Caco-2 (cell line): ENCODE measurements around the gene ERCC6. TPM values are rescaled to one million over a fixed set of nuclear protein-coding genes. Genes with fewer than 3 reads are reported as not detected.

Source experiments
- BruUV-seq: library from RNA; stranded (reverse); fragments of 400-500 nt; replicated peaks from 2 replicates; lab custom pipeline; 2021; lab: Mats Ljungman, UMichigan
- CTCF ChIA-PET: fragments of 300-600 bp; sonication (Branson Sonifier 250); formaldehyde crosslinking; loops from one replicate; lab custom pipeline; 2022; ENCODE audit warnings: antibody characterized with exemption; lab: Charles Lee
- POLR2A ChIA-PET: fragments of 300-600 bp; sonication (Branson Sonifier 250); formaldehyde crosslinking; loops from one replicate; lab custom pipeline; 2022; ENCODE audit warnings: antibody characterized with exemption; lab: Charles Lee
- DNase-seq, 2 experiments: peaks; one replicate each; pipeline versions ENCODE4 v3.0.0 to v3.0.0-alpha.2; 2020 to 2022
- H3K27me3 ChIP-seq: replicated peaks from 2 replicates; pipeline ENCODE4 v1.6.0; 2011; ENCODE audit warnings: low read length; ENCODE audit not compliant: control insufficient read depth, insufficient read depth
- H3K36me3 ChIP-seq: 2 replicates; pipeline ENCODE4 v1.5.1; 2011; ENCODE audit warnings: low read length; ENCODE audit not compliant: control insufficient read depth, insufficient read depth
- H3K4me1 ChIP-seq: fragments of 250-450 bp; sonication (Bioruptor Pico); 2 replicates; pipeline ENCODE4 v1.5.1; 2020; ENCODE audit warnings: mild to moderate bottlenecking
- H3K4me3 ChIP-seq: 2 replicates; pipeline ENCODE4 v1.5.1; 2011; ENCODE audit warnings: low read depth, mild to moderate bottlenecking, control low read depth, low read length
- H3K9me3 ChIP-seq: fragments of 250-450 bp; sonication (Bioruptor Pico); 2 replicates; pipeline ENCODE4 v1.5.1; 2020; ENCODE audit warnings: mild to moderate bottlenecking, moderate library complexity
- H3K27ac Mint-ChIP-seq: one replicate; pipeline ENCODE4 v1.8.0; 2022; ENCODE audit warnings: mixed read lengths; ENCODE audit not compliant: unreplicated experiment
- H3K27me3 Mint-ChIP-seq: one replicate; pipeline ENCODE4 v1.8.0; 2022; ENCODE audit warnings: mixed read lengths; ENCODE audit not compliant: insufficient read depth, unreplicated experiment
- H3K36me3 Mint-ChIP-seq: one replicate; pipeline ENCODE4 v1.8.0; 2022; ENCODE audit warnings: mild to moderate bottlenecking, mixed read lengths; ENCODE audit not compliant: insufficient read depth, unreplicated experiment
- H3K4me1 Mint-ChIP-seq: one replicate; pipeline ENCODE4 v1.8.0; 2022; ENCODE audit warnings: low read depth, mixed read lengths; ENCODE audit not compliant: unreplicated experiment
- H3K4me3 Mint-ChIP-seq: one replicate; pipeline ENCODE4 v1.8.0; 2022; ENCODE audit warnings: mild to moderate bottlenecking, moderate library complexity, mixed read lengths; ENCODE audit not compliant: unreplicated experiment
- H3K9me3 Mint-ChIP-seq: one replicate; pipeline ENCODE4 v1.8.0; 2022; ENCODE audit warnings: mixed read lengths; ENCODE audit not compliant: unreplicated experiment
- intact Hi-C: fragments of 100-400 bp; cut with micrococcal nuclease; formaldehyde crosslinking; loops from one replicate; pipeline ENCODE4 v1.10.0; 2022; ENCODE audit not compliant: unreplicated experiment
- total RNA-seq: library from RNA; stranded (reverse); gene quantifications from 2 replicates; pipeline ENCODE4 v1.2.3, GENCODE V29; 2022
- TF ChIP-seq, protein P1 (sequence below), 2 experiments: fragments of 200-600 bp in 1 of 2; IDR thresholded peaks; 1 replicate in 1 of 2; 2 replicates in 1 of 2; pipeline versions ENCODE4 v1.5.1 to v1.8.0; 2011 to 2022; ENCODE audit warnings: antibody characterized with exemption in 1 of 2, control low read depth in 1 of 2, inconsistent platforms in 1 of 2, low read depth in 1 of 2, low read length in 1 of 2, mild to moderate bottlenecking in 1 of 2, moderate library complexity in 1 of 2; ENCODE audit not compliant: insufficient read depth in 1 of 2, severe bottlenecking in 1 of 2, unreplicated experiment in 1 of 2

The ERCC6 gene
- total RNA-seq, 1 experiment from 2014 or later, result 30.2 TPM

DNA sequence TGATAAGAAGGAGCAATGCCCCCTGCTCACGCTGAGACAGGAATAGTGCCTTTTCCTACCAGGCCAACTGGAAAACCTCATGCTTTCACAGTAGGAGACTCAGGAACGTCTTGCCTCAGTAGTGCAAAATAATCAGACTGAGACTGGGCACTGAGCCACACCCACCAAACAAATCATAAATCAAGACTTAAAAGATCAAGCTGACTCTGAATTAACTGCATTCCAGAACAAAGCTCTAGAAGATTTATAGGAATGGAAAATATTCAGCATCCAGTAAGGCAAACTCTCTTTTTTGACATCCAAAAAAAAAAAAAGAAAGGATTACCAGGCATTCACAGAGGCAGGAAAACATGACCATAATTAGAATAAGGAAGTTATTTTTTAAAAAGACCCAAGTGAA lies 40.7 kb upstream of the ERCC6 start:
- H3K9me3 Mint-ChIP-seq, result no peaks in the 10 kb centered on the region
- TF ChIP-seq, protein P1, sequence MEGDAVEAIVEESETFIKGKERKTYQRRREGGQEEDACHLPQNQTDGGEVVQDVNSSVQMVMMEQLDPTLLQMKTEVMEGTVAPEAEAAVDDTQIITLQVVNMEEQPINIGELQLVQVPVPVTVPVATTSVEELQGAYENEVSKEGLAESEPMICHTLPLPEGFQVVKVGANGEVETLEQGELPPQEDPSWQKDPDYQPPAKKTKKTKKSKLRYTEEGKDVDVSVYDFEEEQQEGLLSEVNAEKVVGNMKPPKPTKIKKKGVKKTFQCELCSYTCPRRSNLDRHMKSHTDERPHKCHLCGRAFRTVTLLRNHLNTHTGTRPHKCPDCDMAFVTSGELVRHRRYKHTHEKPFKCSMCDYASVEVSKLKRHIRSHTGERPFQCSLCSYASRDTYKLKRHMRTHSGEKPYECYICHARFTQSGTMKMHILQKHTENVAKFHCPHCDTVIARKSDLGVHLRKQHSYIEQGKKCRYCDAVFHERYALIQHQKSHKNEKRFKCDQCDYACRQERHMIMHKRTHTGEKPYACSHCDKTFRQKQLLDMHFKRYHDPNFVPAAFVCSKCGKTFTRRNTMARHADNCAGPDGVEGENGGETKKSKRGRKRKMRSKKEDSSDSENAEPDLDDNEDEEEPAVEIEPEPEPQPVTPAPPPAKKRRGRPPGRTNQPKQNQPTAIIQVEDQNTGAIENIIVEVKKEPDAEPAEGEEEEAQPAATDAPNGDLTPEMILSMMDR (IDR thresholded peaks at IDR 0.05; ENCODE audit: insufficient read depth in 1 of 2, low read depth in 1 of 2, low read length in 1 of 2, severe bottlenecking in 1 of 2, unreplicated experiment in 1 of 2), result no peak
- Histone ChIP-seq H3K9me3 (peaks cover 3% of the 10 kb centered on the region; the same call in 1 of the 2 replicates), H3K36me3 (no peaks in the 10 kb centered on the region), H3K4me1 (peaks cover 10% of the 10 kb centered on the region), H3K4me3 (no peak overlapping the region), H3K27me3 (no peaks in the 10 kb centered on the region)
- no peak for DNase-seq
- H3K27ac Mint-ChIP-seq, result no peak overlapping the region
- intact Hi-C loops, result no loop called here
- CTCF ChIA-PET, result interaction anchor here (1.1 kb wide), 1 partner anchor 41 kb away, joined by 6 read pairs; the partner anchor contains the start of gene ERCC6
- no TSS peak for BruUV-seq
- peaks cover 3% of the 10 kb centered on the region for H3K27me3 Mint-ChIP-seq
- POLR2A ChIA-PET, result interaction anchor here (0.6 kb wide), 1 partner anchor 41 kb away, joined by 4 read pairs; the partner anchor contains the start of gene ERCC6
- H3K4me1 Mint-ChIP-seq, result peaks cover 16% of the 10 kb centered on the region
- peak overlapping the region; percentile 1 for H3K4me3 Mint-ChIP-seq
- H3K36me3 Mint-ChIP-seq, result no peaks in the 10 kb centered on the region

DNA sequence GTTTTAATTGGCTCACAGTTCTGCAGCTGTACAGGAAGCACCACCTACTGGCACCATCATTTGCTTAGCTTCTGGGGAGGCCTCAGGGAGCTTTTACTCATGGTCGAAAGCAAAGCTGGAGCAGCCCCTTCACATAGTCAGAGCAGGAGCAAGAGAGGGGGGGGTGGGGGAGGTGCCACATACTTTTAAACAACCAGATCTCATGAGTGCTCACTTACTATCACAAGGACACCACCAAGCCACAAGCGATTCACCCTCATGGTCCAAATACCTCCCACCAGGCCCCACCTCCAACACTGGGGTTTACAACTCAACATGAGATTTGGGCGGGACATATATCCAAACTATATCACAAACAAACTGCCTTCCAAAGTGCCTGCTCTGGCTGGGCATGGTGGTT lies 39.5 kb upstream of the ERCC6 start:
- CTCF ChIA-PET, result no interaction called here
- Mint-ChIP-seq H3K9me3 (no peaks in the 10 kb centered on the region), H3K4me1 (peaks cover 16% of the 10 kb centered on the region), H3K27me3 (peaks cover 3% of the 10 kb centered on the region), H3K27ac (no peak overlapping the region), H3K4me3 (no peak overlapping the region), H3K36me3 (no peaks in the 10 kb centered on the region)
- no peak for DNase-seq
- H3K36me3 ChIP-seq, result no peaks in the 10 kb centered on the region
- H3K4me1 ChIP-seq, result peaks cover 10% of the 10 kb centered on the region
- no peaks in the 10 kb centered on the region for H3K27me3 ChIP-seq
- POLR2A ChIA-PET, result interaction anchor here (0.6 kb wide), 1 partner anchor 9 kb away, joined by 3 read pairs; no protein-coding TSS in a partner anchor
- TF ChIP-seq, protein P1 (IDR thresholded peaks at IDR 0.05; ENCODE audit: insufficient read depth in 1 of 2, low read depth in 1 of 2, low read length in 1 of 2, severe bottlenecking in 1 of 2, unreplicated experiment in 1 of 2), result no peak
- BruUV-seq, result no TSS peak
- intact Hi-C loops, result no loop called here
- peaks cover 3% of the 10 kb centered on the region; the same call in 1 of the 2 replicates for H3K9me3 ChIP-seq
- H3K4me3 ChIP-seq, result no peak overlapping the region

DNA sequence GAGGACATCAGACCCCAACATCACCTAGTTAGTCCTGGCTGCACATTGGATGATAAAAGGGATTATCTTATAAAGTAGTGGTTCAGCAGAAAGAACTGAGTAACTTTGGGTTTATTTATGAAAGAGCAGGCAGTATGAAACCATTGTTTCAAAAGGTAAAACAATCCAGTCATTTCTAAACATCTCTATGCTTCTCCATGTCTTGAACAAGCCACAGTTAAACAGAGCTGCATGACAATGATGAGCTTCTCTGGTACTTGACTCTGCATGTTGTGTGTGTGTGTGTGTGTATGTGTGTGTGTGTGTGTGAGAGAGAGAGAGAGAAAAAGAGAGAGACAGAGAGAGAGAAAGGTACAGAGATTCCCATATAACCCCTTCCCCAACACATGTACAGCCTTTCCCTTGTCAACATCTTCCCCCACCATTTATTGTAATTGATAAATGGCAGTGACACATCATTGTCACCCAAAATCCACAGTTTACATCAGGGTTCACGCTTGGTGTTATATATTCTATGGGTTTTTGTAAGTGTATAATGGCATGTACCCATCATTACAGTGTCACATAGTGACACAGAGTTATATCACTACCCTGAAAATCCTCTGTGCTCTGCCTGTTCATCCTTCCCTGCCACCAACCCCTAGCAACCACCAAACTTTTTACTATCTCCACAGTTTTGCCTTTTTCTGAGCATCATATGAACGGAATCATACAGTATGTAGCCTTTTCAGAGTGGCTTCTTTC lies 38.4 kb upstream of the ERCC6 start:
- Histone ChIP-seq H3K4me1 (peaks cover 10% of the 10 kb centered on the region), H3K36me3 (no peaks in the 10 kb centered on the region), H3K27me3 (no peaks in the 10 kb centered on the region), H3K4me3 (no peak overlapping the region), H3K9me3 (peaks cover 3% of the 10 kb centered on the region; the same call in 1 of the 2 replicates)
- intact Hi-C loops, result no loop called here
- no TSS peak for BruUV-seq
- TF ChIP-seq, protein P1 (IDR thresholded peaks at IDR 0.05; ENCODE audit: insufficient read depth in 1 of 2, low read depth in 1 of 2, low read length in 1 of 2, severe bottlenecking in 1 of 2, unreplicated experiment in 1 of 2), result no peak
- DNase-seq, result no peak
- no peaks in the 10 kb centered on the region for H3K9me3 Mint-ChIP-seq
- no peak overlapping the region for H3K27ac Mint-ChIP-seq
- ChIA-PET POLR2A (no interaction called here), CTCF (no interaction called here)
- no peak overlapping the region for H3K4me3 Mint-ChIP-seq
- H3K27me3 Mint-ChIP-seq, result no peaks in the 10 kb centered on the region
- no peaks in the 10 kb centered on the region for H3K36me3 Mint-ChIP-seq
- peaks cover 16% of the 10 kb centered on the region for H3K4me1 Mint-ChIP-seq
